ENCODE measurements around the gene TAT.

Gene TAT

GRCh38 chr16:71536752-71537499 lies 40.0 kb downstream of the TAT start:
- no peak for DNase-seq (ENCODE audit: low spot score)
- no peak for TF ChIP-seq CTCF (IDR thresholded peaks at IDR 0.05; ENCODE audit: extremely low read depth, insufficient read depth, missing control alignments)
- in situ Hi-C loops (cut with MboI; ENCODE audit: low pct_unique_long_range_greater_than_20kb, low sequenced_read_pairs, unreplicated experiment), result no loop called here

- TF ChIP-seq CTCF (IDR thresholded peaks at IDR 0.05; ENCODE audit: extremely low read depth, insufficient read depth, missing control alignments), result no peak
- in situ Hi-C loops (cut with MboI; ENCODE audit: low pct_unique_long_range_greater_than_20kb, low sequenced_read_pairs, unreplicated experiment), result no loop called here
- no peak for DNase-seq (ENCODE audit: low spot score)
Observed at GRCh38 chr16:71532366-71532765, 44.5 kb downstream of the TAT start.

- DNase-seq (ENCODE audit: low spot score), result no peak
- TF ChIP-seq CTCF (IDR thresholded peaks at IDR 0.05; ENCODE audit: extremely low read depth, insufficient read depth, missing control alignments), result no peak
- in situ Hi-C loops (cut with MboI; ENCODE audit: low pct_unique_long_range_greater_than_20kb, low sequenced_read_pairs, unreplicated experiment), result no loop called here
Observed at GRCh38 chr16:71528863-71529262, 48.0 kb downstream of the TAT start.

GRCh38 chr16:71528257-71528656 lies 48.6 kb downstream of the TAT start:
- in situ Hi-C loops (cut with MboI; ENCODE audit: low pct_unique_long_range_greater_than_20kb, low sequenced_read_pairs, unreplicated experiment), result no loop called here
- DNase-seq (ENCODE audit: low spot score), result no peak
- TF ChIP-seq CTCF (IDR thresholded peaks at IDR 0.05; ENCODE audit: extremely low read depth, insufficient read depth, missing control alignments), result no peak

GRCh38 chr16:71526111-71526631 lies 50.7 kb downstream of the TAT start, which contains the start of gene CHST4:
TSS of gene CHST4 (plus strand) at chr16:71526426. CDS start at chr16:71536678, 10,252 bp downstream.
- no peak for TF ChIP-seq CTCF (IDR thresholded peaks at IDR 0.05; ENCODE audit: extremely low read depth, insufficient read depth, missing control alignments)
- in situ Hi-C loops (cut with MboI; ENCODE audit: low pct_unique_long_range_greater_than_20kb, low sequenced_read_pairs, unreplicated experiment), result no loop called here
- DNase-seq (ENCODE audit: low spot score), result no peak

GRCh38 chr16:71524566-71525553 lies 52.0 kb downstream of the TAT start:
- DNase-seq (ENCODE audit: low spot score), result no peak
- in situ Hi-C loops (cut with MboI; ENCODE audit: low pct_unique_long_range_greater_than_20kb, low sequenced_read_pairs, unreplicated experiment), result no loop called here
- no peak for TF ChIP-seq CTCF (IDR thresholded peaks at IDR 0.05; ENCODE audit: extremely low read depth, insufficient read depth, missing control alignments)

Data from GM13977 (cell line).